DMS 273 (cell line): Measurements from ENCODE around the gene NINL.

ENCODE experiments used
- DNase-seq: peaks from one replicate; lab custom pipeline; 2025; ENCODE audit not compliant: unreplicated experiment; lab: John Stamatoyannopoulos, UW

NINL gene

DNA sequence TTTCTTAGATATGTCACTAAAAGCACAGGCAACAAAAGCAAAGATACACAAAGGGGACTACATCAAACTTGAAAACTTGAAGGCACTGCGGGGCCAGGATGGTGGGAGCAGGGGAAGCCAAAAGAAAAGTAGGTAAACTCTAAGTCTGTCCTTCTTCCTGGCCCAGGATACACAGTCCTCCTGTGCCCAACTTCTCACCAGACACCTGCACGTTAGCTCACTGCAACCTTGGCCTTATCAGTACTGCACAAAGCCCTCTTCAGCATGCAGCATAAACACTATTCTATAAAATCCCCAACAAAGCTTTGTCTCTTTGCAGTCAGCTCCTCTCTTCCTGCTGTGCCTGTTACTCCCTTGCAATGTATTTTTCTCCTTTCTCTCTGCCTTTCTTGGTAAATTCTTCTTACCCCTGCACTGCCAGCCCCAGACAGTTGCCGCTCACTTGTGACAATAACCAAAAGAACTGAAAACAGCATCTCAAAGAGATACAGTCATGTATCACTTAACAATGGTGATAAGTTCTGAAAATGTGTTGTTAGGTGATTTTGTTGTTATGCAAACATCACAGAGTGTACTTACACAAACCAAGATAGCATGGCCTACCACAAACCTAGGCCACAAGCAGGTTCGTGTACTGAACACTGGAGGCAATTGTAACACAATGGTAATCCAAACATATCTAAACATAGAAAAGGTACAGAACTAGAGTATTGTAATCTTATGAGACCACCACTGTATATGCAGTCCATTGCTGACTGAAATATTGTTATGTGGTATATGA is 51.2 kb downstream of the NINL start:
- no peak for DNase-seq

DNA sequence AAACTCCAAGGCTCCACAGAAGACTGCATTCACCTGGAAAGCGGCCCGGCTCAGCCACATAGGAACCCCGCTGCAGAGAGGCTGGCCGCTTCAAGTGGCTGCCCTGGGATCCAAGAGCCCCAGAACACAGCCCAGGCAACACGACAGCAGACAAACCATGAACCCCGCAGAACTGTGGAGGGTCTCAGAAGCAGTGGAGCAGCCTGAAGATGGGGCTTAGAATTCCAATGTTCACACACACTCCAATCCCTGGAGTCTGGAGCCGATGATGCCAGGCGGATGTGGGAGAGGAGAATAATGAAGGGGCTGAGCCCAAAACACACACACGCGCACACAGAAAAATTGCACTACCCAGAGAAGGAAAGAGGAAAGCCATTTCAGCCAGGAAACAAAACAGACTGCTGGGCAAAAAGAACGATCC is 52.4 kb downstream of the NINL start:
- no peak for DNase-seq

DNA sequence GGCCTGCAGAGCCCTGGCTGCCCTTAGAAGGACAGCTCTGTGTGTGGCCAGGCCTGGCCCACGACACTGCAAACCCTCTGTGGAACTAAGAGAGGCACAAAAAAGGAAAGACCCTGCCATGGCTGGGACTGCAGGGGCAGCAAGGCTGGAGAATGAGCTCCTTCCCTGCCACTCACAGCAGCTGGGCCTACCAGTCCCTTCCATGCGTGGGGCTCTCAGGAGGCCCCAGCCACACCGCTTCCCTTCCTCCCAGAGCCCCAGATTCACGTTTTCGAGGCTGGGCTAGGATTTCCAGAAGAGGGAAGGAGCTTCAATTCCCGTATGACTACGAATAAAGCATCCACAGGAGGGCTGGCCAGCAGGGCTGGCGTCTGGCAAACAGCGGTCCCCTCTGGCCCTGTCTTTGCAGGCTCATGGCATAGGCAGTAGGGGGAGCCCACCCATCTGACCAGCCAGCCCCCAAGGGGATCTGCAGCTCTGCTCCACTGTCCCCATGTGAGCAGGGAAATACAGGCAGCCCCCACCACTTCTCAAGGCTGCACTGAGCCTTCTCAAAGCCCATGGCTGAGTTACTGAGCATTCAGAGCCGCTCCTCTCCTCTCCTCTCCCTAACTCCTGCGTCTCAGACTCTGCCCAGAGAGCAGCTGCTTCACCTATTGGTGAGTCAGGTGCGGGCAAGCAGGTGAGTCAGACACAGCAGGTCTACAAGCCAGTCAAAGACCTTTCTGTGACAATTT is 53.1 kb downstream of the NINL start:
- no peak for DNase-seq

DNA sequence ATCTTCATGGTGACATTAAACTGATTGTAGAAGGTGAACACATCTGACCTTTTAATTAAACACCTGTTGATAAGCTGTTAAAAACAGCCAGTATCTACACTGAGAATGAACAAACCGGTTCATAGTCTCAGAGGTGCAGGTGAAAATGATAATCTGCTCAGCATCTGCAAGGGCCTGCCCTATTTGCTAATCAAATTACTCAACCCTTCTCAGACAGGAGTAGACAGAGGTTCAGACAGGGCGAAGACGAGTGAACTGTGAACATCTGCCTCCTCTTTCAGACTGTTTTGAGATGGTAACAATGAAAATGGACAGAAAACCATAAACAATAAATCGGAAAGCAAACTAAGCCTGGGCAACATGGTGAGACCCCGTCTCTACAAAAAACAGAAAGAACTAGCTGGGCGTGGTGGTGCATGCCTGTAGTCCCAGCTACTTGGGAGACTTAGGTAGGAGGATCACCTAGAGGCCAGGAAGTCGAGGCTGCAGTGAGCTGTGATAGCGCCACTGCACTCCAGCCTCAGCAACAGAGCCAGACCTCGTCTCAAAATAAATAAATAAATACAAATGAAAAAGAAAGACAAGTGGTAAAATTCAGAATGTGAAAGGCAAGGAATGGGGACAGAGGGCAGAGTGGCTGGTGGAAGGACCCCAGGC is 55.9 kb downstream of the NINL start:
- DNase-seq = no peak

DNA sequence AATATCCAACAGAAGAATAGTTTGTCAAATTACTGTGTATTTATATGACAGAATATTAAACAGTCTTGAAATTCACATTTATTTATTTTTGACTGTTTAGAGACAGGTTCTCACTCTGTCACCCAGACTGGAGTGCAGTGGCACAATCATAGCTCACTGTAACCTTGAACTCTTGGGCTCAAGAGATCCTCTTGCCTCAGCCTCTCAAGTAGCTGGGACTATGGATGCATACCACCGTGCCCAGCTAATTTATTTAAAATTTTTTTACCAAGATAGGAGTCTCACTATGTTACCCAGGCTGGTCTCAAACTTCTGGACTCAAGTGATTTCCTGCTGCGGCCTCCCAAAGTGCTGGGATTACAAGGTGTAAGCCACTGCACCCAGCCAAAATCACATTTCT is 57.4 kb downstream of the NINL start:
- DNase-seq = no peak

DNA sequence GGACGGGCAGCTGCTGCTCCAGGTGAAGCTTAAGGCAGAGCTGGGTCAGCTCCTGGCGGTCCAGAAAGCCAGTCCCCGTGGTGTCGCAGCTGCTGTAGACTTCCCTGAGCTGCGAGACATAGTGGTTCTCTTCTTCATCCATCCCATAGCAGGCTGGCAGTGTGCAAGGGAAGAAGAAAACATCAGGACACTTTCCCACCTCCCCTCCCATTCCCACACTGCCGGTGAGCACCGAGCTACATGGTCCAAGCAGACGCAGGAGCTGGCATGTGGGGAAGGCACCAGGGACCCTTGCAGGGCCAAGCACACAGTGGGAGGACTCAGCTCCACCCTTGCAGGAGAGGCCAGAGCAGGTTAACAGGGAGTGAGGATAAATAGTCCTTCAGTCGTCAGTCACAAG is 58.9 kb downstream of the NINL start:
- DNase-seq = no peak

DNA sequence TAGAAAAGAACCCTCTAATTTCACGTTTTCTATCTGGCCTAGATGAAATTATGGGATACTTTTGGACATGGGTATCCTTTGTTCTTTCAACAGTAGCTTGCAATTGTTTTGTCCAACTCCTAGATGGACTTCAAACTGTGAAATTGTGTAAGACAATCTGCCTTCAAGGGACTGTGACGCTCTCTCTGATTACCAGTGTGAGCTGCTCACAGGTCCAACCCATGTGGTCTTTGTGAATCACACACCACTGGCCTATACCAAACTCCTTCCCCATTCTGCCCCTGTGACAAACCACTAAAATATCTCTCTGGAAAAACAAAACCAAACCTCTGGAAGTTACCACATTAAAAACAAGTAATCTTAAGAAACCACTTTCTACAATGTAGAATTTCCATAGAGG is 59.5 kb downstream of the NINL start:
- no peak for DNase-seq

DNA sequence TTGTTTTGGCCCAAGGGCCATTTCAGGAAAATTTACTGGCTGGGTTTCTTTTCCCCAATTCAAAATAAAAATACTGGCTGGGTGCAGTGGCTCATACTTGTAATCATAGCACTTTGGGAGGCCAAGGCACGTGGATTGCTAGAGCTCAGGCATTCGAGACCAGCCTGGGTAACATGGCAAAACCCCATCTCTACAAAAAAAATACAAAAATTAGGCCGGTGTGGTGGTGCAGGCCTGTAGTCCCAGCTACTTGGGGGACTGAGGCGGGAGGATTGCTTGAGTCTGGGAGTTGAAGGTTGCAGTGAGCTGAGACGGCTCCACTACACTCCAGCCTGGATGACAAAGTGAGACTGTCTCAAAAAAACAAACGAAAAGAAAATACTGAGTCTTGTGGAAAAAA is 60.0 kb downstream of the NINL start:
- no peak for DNase-seq

DNA sequence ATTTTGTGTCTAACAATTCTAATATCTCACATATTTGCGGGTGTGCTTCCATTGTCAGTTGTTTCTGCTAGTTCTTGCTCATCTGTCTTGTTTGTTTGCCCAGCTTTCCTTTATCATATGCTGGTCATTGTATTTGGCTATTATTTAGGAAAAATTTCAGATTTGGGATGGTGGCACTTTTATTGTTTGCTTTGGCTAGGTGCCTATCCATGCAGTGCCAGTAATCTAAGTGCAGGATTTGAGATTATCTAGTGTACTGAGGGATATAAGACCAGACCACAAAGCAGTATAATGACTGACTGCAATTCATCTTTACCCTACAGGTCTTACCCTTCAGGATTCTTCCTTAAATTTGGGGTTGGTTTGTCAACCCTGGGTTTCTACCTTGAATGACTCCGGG is 63.9 kb downstream of the NINL start:
- DNase-seq = no peak

DNA sequence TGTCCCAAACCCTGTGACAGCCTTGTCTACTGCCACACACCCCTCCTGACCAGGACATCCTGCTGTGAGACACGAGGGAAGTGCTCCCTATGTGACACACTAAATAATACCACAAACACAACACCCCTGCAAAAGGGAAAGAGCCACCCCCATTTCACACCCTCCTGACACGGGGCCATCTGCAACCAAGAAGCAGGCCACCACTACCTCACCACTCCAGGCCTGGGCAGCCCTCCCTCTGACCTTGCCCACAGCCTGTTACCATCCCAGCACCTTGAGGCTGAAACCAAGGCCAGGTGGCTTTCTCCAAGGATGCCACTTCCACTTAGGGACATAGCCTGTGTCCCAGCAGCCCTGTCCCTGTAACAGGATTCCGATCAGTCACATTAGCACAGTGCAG is 68.2 kb downstream of the NINL start:
- no peak for DNase-seq

DNA sequence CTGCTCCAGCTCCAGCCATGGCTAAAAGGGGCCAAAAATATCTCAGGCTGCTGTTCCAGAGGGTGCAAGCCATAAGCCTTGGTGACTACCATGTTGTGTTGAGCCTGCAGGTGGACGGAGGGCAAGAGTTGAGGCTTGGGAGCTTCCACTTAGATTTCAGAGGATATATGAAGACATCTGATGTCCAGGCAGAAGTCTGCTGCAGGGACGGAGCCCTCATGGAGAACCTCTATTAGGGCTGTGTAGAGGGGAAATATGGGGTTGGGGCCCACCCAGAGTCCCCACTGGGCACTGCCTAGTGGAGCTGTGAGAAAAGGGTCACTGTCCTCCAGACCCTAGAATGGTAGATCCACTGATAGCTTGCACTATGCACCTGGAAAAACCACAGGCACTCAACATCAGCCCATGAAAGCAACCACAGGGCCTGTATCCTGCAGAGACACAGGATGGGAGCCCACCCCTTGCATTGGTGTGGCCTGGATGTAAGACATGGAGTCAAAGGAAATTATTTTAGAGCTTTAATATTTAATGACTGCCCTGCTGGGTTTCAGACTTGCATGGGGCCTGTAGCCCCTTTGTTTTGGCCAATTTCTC is 70.5 kb downstream of the NINL start:
- peak; percentile 12 for DNase-seq

DNA sequence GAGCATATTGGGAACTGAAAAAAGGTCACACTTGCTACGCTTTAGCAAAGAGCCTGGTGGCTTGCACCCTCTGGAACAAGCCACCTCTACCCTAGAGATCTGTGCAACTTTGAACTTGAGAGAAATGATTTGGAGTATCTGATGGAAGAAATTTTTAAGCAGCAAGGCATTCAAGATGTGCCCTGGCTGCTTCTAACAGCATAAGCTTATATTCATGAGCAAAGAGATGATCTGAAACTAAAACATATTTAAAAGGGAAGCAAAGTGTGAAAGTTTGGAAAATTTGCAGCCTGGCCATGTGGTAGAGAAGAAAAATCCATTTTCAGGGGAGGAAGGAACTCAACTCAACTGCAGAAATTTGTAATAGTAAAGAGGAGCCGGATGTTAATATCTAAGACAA is 71.1 kb downstream of the NINL start:
- no peak for DNase-seq

DNA sequence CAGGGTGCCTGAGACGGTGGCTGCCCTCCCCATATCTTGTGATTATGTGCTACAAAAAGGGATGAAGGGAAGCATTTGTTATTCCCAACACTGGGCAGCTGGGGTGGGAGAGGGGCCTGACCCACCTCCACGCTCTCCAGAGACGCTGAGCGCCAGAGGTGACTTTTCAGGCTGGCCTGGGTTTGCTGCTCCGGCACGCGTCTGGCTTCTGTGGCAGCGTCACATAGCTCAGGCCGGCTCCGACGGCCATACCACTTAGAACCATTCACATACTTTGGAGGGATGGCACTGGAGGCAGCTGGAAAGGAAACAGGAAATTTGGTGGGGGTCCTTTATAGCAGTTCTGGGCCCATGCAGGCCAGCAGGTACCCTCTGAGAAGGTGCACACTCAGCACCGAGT is 72.6 kb downstream of the NINL start:
- no peak for DNase-seq

DNA sequence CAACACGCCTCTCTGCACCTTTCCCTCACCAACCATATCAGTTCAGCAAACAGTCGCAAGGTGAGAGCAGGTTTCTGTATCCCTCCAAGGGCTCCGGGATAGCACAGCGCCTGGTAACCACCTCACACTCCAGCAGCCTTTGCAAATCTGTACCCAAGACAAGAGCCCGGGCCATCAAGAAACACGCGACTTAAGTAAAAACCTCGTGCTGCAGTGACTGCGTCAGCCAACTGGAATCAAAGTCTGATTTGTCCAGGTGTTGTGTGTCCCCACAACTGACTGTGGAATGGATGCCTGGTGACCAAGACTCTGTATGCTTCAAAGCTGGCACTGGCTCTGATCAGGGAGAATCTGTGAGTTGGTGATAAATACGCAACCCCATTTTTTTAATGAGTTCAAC is 74.1 kb downstream of the NINL start:
- DNase-seq = no peak

DNA sequence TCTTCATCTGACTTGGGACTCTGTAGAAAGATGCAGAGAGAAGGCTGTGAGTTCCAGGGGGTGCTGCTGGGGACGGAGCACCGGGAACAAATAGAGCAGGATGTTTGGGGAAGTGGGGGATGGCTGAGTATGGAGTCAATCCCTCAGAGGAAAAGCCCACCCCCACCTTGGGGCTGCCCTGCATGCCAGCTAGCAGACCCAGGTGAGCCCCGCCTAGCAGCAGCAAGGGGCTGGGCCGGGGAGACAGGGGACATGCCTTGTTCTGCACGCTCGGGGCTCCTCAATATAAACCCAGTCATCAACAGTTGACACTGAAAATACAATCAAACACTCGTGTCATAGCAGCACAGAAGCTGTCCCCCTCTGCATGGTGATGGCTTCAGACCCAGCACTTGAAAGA is 74.6 kb downstream of the NINL start:
- no peak for DNase-seq

DNA sequence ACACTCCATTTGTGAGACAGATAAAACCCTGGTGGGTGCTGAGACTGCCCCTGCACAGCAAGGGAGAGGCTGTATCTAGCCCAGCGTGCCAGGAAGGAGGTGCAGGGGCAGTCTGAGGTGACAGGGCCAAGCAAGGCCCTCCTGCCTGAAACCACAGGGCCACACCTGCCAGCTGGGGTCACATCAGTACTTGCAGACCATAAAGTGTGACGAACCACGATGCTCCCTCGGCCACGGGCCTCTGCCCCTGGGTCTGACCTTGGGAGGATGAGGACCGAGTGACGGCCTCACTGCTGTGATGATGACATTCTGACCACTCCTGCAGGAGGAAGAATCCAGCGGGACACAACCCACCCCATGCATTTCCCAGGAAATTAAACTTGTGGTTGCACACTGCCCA is 75.1 kb downstream of the NINL start:
- DNase-seq = no peak

DNA sequence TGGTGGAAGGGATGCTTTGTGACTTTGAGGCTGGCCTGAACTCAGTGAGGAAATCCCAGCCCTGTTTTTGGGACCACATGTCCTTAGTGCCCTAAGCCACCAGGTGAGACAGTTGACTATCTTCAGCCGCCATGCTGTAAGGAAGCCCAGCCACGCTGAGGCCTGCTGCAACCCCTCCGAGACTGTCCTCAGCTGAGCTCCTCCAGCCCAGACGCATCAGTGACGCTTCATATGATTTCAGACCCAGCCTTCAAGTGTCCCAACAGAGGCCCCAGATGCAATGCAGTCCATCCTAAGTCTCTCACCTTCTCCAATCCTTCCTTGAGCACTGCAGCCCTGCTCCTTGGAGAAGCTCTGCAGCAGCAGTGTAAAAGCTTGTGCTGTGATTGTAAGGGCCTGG is 76.2 kb downstream of the NINL start:
- DNase-seq = no peak

DNA sequence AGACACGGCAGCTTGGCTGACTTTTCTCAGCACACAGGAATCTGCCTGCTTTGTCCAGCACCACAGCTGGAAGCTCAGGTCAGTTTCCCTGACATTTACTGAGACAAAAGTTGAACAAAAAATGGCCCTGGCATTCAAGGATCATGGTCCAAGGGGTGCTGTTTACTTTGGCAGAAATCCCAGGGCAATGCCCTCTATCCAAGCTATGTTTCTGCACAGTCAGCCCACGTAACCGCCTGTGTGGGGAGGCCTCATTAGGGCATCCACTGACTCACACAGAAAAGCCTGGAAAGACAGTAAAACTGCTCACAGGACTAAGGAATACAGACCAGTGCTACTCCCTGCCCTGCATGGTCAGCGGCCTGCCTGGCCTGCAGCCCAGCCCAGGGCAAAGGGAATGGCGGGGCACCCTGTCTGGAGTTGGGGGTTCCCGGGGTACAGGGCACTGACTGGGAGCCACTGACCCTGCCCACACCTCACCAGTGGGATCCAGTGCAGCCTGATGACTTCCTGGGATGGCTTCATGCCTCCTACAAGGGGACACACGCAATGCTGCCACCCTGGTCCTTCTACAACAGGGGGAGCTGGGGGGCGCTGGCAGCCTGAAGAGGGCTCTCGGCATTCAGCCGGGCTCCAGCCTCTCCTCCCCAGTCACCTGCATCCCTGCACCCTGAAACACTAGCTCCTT is 77.1 kb downstream of the NINL start:
- DNase-seq = no peak

DNA sequence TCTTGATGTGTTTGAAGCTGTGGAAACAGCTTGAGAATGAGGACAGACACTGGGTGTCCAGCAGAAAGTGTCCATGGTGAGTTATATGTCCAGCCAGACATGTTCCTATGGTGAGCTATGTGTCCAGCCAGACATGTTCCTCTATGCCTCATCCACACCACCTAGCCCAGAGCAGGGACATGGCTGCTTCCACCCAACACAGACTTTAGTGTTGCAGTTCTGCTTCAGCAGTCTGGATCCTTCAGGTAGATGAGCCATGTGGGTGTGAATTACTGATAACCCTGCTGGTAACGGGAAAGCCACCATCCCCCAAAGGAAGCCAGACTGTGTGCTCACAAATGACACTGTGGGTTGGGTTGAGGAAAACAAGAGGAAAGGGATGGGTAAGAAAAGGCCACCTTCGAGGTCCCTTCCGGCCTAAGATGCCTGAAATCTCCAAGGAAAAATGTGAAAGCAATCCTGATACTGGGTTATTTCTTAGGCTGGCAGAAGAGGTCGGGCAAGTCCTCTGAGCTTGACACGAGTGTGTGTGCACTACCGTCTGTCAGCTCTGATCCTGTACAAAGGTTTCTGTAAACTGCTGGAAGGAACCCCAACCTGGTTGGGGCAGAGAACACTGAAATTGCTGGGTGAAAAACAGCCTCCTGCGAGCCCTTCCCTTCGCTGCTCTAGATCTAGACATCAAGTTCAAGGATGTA is 77.8 kb downstream of the NINL start:
- no peak for DNase-seq

DNA sequence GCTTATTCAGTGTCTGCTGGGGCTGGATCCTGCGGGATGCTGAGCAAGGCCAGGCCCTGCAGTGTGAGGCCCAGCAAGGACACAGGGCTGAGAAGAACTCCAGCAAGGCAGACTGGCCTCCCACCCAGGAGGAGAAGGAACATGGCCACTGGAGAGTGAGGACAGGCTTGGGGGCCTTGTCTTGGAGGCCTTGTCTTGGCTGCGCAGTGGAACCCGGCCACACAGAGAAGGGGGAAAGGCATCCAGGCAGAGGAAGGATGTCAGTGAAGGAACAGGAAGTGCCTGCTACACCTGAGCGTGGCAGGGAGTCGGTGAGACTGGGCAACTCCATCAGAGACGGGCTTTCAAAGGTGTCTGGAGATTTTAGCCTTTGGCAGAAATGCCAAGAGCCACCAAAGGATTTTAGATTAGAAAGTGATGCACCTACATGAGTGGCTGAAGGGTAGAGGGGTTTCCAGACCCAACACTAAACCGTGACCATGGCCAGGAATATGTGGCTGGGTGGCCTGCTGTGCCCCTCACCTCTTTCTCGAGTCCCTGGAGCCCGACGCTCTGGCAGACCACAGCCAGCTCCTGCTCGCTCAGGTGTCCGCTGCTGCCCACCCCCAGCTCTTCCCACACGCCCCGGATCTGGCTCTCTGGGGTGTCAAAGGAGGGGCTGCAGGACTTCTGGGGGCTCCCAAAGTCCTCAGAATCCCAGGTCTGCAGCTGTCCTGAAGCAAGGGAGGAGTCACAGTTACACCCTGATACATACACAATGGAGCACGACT is 80.8 kb downstream of the NINL start:
- no peak for DNase-seq
